BLaER1 treated with 17β-estradiol and CSF1 and Interleukin-3, amounts not matched to agents 10 nM and 100 nM (cell line): ENCODE data around the gene ZNF423.

Source experiments
- H3K27ac ChIP-seq, 11 experiments: shearing (Covaris generic); formaldehyde crosslinking; 2 replicates each; pipeline ENCODE4 v1.8.1; 2022
- H3K27me3 ChIP-seq, 11 experiments: shearing (Covaris generic); formaldehyde crosslinking; 2 replicates each; pipeline ENCODE4 v1.8.1; 2022
- H3K36me3 ChIP-seq, 11 experiments: shearing (Covaris generic); formaldehyde crosslinking; 2 replicates each; pipeline ENCODE4 v1.8.1; 2022
- H3K4me1 ChIP-seq, 10 experiments: shearing (Covaris generic); formaldehyde crosslinking; 2 replicates each; pipeline ENCODE4 v1.8.1; 2022
- H3K4me2 ChIP-seq, 11 experiments: shearing (Covaris generic); formaldehyde crosslinking; 2 replicates each; pipeline ENCODE4 v1.8.1; 2022
- H3K4me3 ChIP-seq, 10 experiments: shearing (Covaris generic); formaldehyde crosslinking; 2 replicates each; pipeline ENCODE4 v1.8.1; 2022
- H3K9ac ChIP-seq, 11 experiments: shearing (Covaris generic); formaldehyde crosslinking; 2 replicates each; pipeline ENCODE4 v1.8.1; 2022
- H3K9me3 ChIP-seq, 11 experiments: shearing (Covaris generic); formaldehyde crosslinking; replicated peaks in 1 of 11; 2 replicates each; pipeline ENCODE4 v1.8.1; 2022
- H4K20me1 ChIP-seq, 11 experiments: shearing (Covaris generic); formaldehyde crosslinking; 2 replicates each; pipeline ENCODE4 v1.8.1; 2022
- Cebpa-rat ChIP-seq, 11 experiments: shearing (Covaris generic); IDR thresholded peaks; 2 replicates each; pipeline ENCODE4 v1.8.1; 2022

Gene ZNF423

GRCh38 chr16:49821156-49821555 is 34.8 kb downstream of the ZNF423 start:
- H3K27me3 ChIP-seq = no peaks in the 10 kb centered on the region
- H4K20me1 ChIP-seq = peaks cover 0 to 5% (median 0%) of the 10 kb centered on the region in 11 experiments; a peak in 1 of 22 replicates
- H3K27ac ChIP-seq = peak overlapping the region in 1 of 11 experiments; percentile 45; a peak in 1 of 22 replicates
- peaks cover 8 to 63% (median 59%) of the 10 kb centered on the region in 10 experiments; a peak in 19 of 20 replicates for H3K4me1 ChIP-seq
- H3K4me2 ChIP-seq = peak overlapping the region in 8 of 11 experiments; percentile 33 to 74 (median 50); a peak in 16 of 22 replicates
- H3K4me3 ChIP-seq = no peak overlapping the region
- TF ChIP-seq Cebpa-rat (IDR thresholded peaks at IDR 0.05) = no peak
- peaks cover 0 to 8% (median 0%) of the 10 kb centered on the region in 11 experiments; a peak in 2 of 22 replicates for H3K36me3 ChIP-seq
- H3K9ac ChIP-seq = peak overlapping the region in 5 of 11 experiments; percentile 7 to 49 (median 39); a peak in 4 of 22 replicates
- H3K9me3 ChIP-seq = no peaks in the 10 kb centered on the region

- H3K4me2 ChIP-seq = peak overlapping the region in 7 of 11 experiments; percentile 39 to 69 (median 60); a peak in 15 of 22 replicates
- H3K4me3 ChIP-seq = no peak overlapping the region
- TF ChIP-seq Cebpa-rat (IDR thresholded peaks at IDR 0.05) = no peak
- H3K9ac ChIP-seq = peak overlapping the region in 1 of 11 experiments; percentile 38; a peak in 1 of 22 replicates
- peaks cover 0 to 57% (median 43%) of the 10 kb centered on the region in 10 experiments; a peak in 17 of 20 replicates for H3K4me1 ChIP-seq
- H4K20me1 ChIP-seq = peaks cover 0 to 6% (median 0%) of the 10 kb centered on the region in 11 experiments; a peak in 1 of 22 replicates
- H3K27me3 ChIP-seq = no peaks in the 10 kb centered on the region
- H3K9me3 ChIP-seq = no peaks in the 10 kb centered on the region
- 0 out of 22 replicates have a peak overlapping the region, but pooled peaks of 1 of the 11 experiments have one; percentile 19 for H3K27ac ChIP-seq
- peaks cover 0 to 8% (median 0%) of the 10 kb centered on the region in 11 experiments; a peak in 2 of 22 replicates for H3K36me3 ChIP-seq
Observed at GRCh38 chr16:49817754-49818507, 38.0 kb downstream of the ZNF423 start.

- Histone ChIP-seq H3K9me3 (no peaks in the 10 kb centered on the region), H3K27ac (0 out of 22 replicates have a peak overlapping the region, but pooled peaks of 1 of the 11 experiments have one; percentile 19), H3K4me1 (peaks cover 0 to 61% (median 49%) of the 10 kb centered on the region in 10 experiments; a peak in 17 of 20 replicates), H3K4me3 (no peak overlapping the region), H3K4me2 (peak overlapping the region in 6 of 11 experiments; percentile 39 to 69 (median 50); a peak in 10 of 22 replicates), H4K20me1 (peaks cover 0 to 6% (median 0%) of the 10 kb centered on the region in 11 experiments; a peak in 1 of 22 replicates), H3K9ac (no peak overlapping the region), H3K36me3 (peaks cover 0 to 8% (median 0%) of the 10 kb centered on the region in 11 experiments; a peak in 2 of 22 replicates), H3K27me3 (no peaks in the 10 kb centered on the region)
- TF ChIP-seq Cebpa-rat (IDR thresholded peaks at IDR 0.05) = no peak
Observed at GRCh38 chr16:49816875-49817274, 39.0 kb downstream of the ZNF423 start.

GRCh38 chr16:49811644-49812334 is 44.1 kb downstream of the ZNF423 start:
- no peak for TF ChIP-seq Cebpa-rat (IDR thresholded peaks at IDR 0.05)
- Histone ChIP-seq H3K4me1 (peaks cover 17 to 94% (median 77%) of the 10 kb centered on the region in 10 experiments), H3K4me2 (peak overlapping the region; percentile 23 to 90 (median 79)), H3K27me3 (peaks cover 0 to 13% (median 0%) of the 10 kb centered on the region in 11 experiments; a peak in 4 of 22 replicates), H3K27ac (peak overlapping the region in 4 of 11 experiments; percentile 7 to 45 (median 26); a peak in 4 of 22 replicates), H3K4me3 (no peak overlapping the region), H3K9ac (peak overlapping the region in 4 of 11 experiments; percentile 4 to 54 (median 38); a peak in 3 of 22 replicates), H3K9me3 (no peaks in the 10 kb centered on the region), H3K36me3 (no peaks in the 10 kb centered on the region), H4K20me1 (peaks cover 0 to 24% (median 4%) of the 10 kb centered on the region in 11 experiments; a peak in 7 of 22 replicates)

GRCh38 chr16:49810831-49811230 is 45.1 kb downstream of the ZNF423 start:
- no peaks in the 10 kb centered on the region for H3K36me3 ChIP-seq
- no peak for TF ChIP-seq Cebpa-rat (IDR thresholded peaks at IDR 0.05)
- peak overlapping the region; percentile 23 to 90 (median 79) for H3K4me2 ChIP-seq
- peaks cover 21 to 97% (median 86%) of the 10 kb centered on the region in 10 experiments for H3K4me1 ChIP-seq
- H3K9me3 ChIP-seq = no peaks in the 10 kb centered on the region
- no peak overlapping the region for H3K4me3 ChIP-seq
- peak overlapping the region in 6 of 11 experiments; percentile 1 to 54 (median 26); a peak in 7 of 22 replicates for H3K9ac ChIP-seq
- peaks cover 0 to 28% (median 4%) of the 10 kb centered on the region in 11 experiments; a peak in 7 of 22 replicates for H4K20me1 ChIP-seq
- H3K27me3 ChIP-seq = peaks cover 0 to 13% (median 0%) of the 10 kb centered on the region in 11 experiments; a peak in 4 of 22 replicates
- peak overlapping the region in 6 of 11 experiments; percentile 3 to 45 (median 24); a peak in 7 of 22 replicates for H3K27ac ChIP-seq

GRCh38 chr16:49809561-49809960 is 46.4 kb downstream of the ZNF423 start:
- H4K20me1 ChIP-seq = peaks cover 0 to 30% (median 4%) of the 10 kb centered on the region in 11 experiments; a peak in 7 of 22 replicates
- TF ChIP-seq Cebpa-rat (IDR thresholded peaks at IDR 0.05) = no peak
- H3K36me3 ChIP-seq = no peaks in the 10 kb centered on the region
- H3K4me3 ChIP-seq = no peak overlapping the region
- H3K27ac ChIP-seq = peak overlapping the region in 4 of 11 experiments; percentile 11 to 45 (median 29); a peak in 4 of 22 replicates
- H3K4me1 ChIP-seq = peaks cover 21 to 94% (median 83%) of the 10 kb centered on the region in 10 experiments
- peaks cover 0 to 13% (median 0%) of the 10 kb centered on the region in 11 experiments; a peak in 4 of 22 replicates for H3K27me3 ChIP-seq
- H3K9ac ChIP-seq = peak overlapping the region in 3 of 11 experiments; percentile 3 to 41 (median 29); a peak in 5 of 22 replicates
- peak overlapping the region in 10 of 11 experiments; percentile 7 to 90 (median 80); a peak in 19 of 22 replicates for H3K4me2 ChIP-seq
- H3K9me3 ChIP-seq = no peaks in the 10 kb centered on the region

- TF ChIP-seq Cebpa-rat (IDR thresholded peaks at IDR 0.05) = no peak
- Histone ChIP-seq H4K20me1 (peaks cover 0 to 30% (median 4%) of the 10 kb centered on the region in 11 experiments; a peak in 7 of 22 replicates), H3K4me2 (peak overlapping the region in 10 of 11 experiments; percentile 7 to 90 (median 80); a peak in 19 of 22 replicates), H3K36me3 (no peaks in the 10 kb centered on the region), H3K4me1 (peaks cover 21 to 90% (median 81%) of the 10 kb centered on the region in 10 experiments), H3K9me3 (no peaks in the 10 kb centered on the region), H3K27me3 (peaks cover 0 to 13% (median 0%) of the 10 kb centered on the region in 11 experiments; a peak in 4 of 22 replicates), H3K9ac (peak overlapping the region in 2 of 11 experiments; percentile 3 to 29; a peak in 3 of 22 replicates), H3K27ac (0 out of 22 replicates have a peak overlapping the region, but pooled peaks of 1 of the 11 experiments have one; percentile 41), H3K4me3 (no peak overlapping the region)
Observed at GRCh38 chr16:49809062-49809461, 46.9 kb downstream of the ZNF423 start.

- Histone ChIP-seq H3K27me3 (peaks cover 0 to 13% (median 0%) of the 10 kb centered on the region in 11 experiments; a peak in 4 of 22 replicates), H3K27ac (peak overlapping the region in 7 of 11 experiments; percentile 18 to 60 (median 27); a peak in 11 of 22 replicates), H3K36me3 (no peaks in the 10 kb centered on the region), H4K20me1 (peaks cover 0 to 30% (median 4%) of the 10 kb centered on the region in 11 experiments; a peak in 7 of 22 replicates), H3K9me3 (no peaks in the 10 kb centered on the region), H3K4me1 (peaks cover 17 to 78% (median 58%) of the 10 kb centered on the region in 10 experiments), H3K4me2 (peak overlapping the region; percentile 19 to 83 (median 51); a peak in 18 of 22 replicates), H3K4me3 (no peak overlapping the region), H3K9ac (peak overlapping the region in 4 of 11 experiments; percentile 24 to 48 (median 34); a peak in 5 of 22 replicates)
- no peak for TF ChIP-seq Cebpa-rat (IDR thresholded peaks at IDR 0.05)
Observed at GRCh38 chr16:49806446-49806845, 49.5 kb downstream of the ZNF423 start.
